HL-60/S4 (cell line): ENCODE results near the gene MANBA.

Source experiments
- in situ Hi-C: fragments of 300-500 bp; cut with MboI; formaldehyde crosslinking; loops from 2 replicates; pipeline ENCODE4 v1.14.3; 2022; ENCODE audit warnings: low sequenced_read_pairs

Gene MANBA

GRCh38 chr4:102683881-102684609, 76.7 kb downstream of the MANBA start:
- in situ Hi-C loops = no loop called here

GRCh38 chr4:102678695-102679335, 82.0 kb downstream of the MANBA start:
- in situ Hi-C loops = no loop called here

DNA sequence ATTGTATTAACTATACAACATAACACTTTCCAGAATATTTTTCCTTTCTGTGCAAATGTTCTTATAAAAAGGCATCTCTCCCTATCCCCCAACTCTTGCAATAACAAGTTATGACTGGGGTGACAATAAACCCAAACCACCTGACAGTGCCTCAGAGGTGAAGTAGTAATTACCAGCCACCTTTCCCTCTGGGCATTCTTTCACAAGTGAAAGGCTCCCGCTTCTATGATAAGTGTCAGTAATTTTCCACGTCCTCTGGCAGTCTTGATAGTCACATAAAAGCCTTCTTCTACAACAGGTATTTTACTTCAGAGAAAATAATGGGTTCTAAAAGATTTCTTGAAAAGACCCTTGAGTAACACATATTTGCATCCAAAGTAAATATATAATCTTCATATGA, 82.7 kb downstream of the MANBA start:
- in situ Hi-C loops = no loop called here

DNA sequence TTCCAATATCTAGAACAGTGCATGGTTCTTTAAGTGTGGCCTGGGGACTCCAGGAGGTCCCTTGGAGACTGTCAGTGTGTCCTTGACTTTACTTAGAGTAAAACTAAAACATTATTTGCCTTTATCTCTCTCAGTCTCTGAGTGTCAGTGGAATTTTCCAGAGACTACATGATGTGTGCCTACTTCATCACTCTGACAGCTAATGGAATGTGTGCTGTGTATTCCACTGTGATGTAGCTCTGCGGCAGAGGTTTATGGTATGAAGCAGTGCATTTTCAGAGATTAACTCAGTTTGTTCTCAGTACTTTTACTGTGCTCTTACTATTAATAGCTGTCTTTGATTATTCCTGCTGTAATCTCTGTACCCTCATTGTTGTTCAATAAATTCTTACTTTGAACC, 85.6 kb downstream of the MANBA start:
- in situ Hi-C loops = no loop called here

- in situ Hi-C loops = no loop called here
Observed at GRCh38 chr4:102667001-102667400, 93.8 kb downstream of the MANBA start.

DNA sequence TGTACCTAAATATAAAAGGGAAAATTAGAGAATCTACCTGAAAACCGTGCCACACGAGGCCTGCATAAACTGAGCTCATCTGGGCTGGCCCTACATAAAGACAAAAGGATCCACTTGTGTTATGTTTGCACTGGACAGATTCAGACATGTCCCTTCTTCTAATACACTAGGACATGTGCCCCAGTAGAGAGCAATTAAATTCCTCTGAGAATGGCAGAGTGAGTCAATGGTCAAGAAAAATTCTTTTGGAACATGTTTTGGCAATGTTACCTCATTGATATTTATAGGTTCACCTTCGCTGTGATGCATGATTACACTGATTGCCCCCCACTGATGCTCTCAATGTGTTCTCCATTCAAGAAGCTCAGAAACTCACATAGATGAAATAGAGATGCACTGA, 95.2 kb downstream of the MANBA start:
- in situ Hi-C loops = no loop called here

- in situ Hi-C loops = no loop called here
Observed at GRCh38 chr4:102663073-102663472, 97.7 kb downstream of the MANBA start.

DNA sequence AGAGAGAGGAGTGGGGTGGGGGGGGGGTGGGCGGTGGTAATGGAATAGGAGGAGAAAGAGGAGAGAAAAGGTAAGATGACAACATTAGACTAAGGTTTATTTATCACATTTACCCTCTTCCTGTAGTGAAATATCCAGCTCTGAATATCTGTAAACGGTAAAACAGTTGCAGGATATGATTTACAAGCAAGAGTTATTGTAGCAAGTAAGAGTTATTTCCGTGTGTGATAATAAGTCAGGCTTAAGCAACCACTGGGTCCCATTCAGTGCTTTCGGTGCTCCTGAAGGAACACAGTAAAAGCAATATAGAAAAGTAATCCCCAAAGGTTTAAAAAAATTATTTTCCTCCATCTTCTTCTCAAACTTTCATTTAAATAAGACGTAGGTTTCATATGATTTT, 103.6 kb downstream of the MANBA start:
- in situ Hi-C loops = no loop called here

DNA sequence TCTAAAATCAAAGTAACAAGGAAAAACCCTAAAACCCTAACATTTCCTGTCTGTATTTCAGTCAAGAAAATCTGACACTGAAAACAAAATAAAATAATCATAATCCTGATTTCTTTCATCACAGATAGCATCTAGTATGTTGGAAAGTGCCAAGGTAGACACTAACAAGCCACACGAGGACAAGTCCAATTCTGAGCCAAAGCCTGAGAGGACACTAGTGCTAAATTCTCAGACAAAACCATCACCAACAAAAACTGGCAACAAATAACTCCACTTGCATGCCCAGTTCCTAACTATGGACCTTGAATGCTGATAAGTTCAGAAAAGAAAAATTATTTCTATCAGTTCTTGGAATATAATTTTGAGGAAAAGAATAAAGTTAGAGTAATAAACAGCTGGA, 113.7 kb downstream of the MANBA start:
- in situ Hi-C loops = no loop called here

GRCh38 chr4:102642631-102643298, 118.0 kb downstream of the MANBA start:
- in situ Hi-C loops = no loop called here

GRCh38 chr4:102641793-102642192, 119.0 kb downstream of the MANBA start:
- in situ Hi-C loops = no loop called here

- in situ Hi-C loops = no loop called here
Observed at GRCh38 chr4:102640669-102641068, 120.1 kb downstream of the MANBA start.

- in situ Hi-C loops = no loop called here
Observed at GRCh38 chr4:102639598-102639997, 121.2 kb downstream of the MANBA start.

DNA sequence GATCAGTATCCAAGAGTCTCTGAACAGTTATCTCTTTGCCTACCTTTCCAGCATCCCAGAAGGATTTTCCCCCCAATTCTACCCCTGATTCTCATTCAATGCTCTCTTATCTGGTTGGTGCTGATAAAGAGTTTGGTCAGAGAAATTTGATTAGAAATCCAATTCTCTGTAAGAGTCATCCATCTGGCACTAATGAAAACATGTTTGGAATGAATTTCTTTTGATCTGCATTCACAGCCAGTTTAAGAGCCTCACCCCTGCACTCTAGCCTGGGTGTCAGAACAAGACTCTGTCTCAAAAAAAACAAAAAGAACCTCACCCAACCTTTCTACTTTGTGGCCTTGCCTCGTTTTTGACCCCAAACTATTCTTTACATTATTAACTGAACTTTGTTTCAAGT, 122.1 kb downstream of the MANBA start:
- in situ Hi-C loops = no loop called here

- in situ Hi-C loops = no loop called here
Observed at GRCh38 chr4:102637391-102637790, 123.4 kb downstream of the MANBA start.

- in situ Hi-C loops = no loop called here
Observed at GRCh38 chr4:102633100-102633499, 127.7 kb downstream of the MANBA start.

- in situ Hi-C loops = no loop called here
Observed at GRCh38 chr4:102632241-102633065, 128.3 kb downstream of the MANBA start.

DNA sequence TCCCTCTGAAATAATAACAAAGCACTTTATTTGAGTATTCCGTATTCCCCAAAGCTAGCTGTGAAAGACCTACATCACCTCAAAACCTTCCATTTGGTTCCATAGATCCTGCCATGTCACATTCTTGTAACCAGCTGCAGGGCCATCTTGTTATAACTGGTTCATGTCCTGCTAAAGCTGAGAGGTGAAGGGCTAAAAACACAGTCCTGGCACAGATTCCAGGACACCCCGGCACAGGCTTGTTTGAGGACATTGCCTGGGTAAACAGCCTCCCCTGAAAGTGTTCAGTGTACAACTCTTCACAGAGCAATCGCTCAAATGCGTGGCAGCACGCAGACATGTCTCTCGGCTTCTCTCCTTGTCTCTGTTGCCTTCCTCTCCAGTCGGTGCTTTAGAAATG, 129.2 kb downstream of the MANBA start:
- in situ Hi-C loops = no loop called here

- in situ Hi-C loops = loop anchor here (10.0 kb wide), 3 partner anchors 175 to 465 kb away; partner anchors contain the start of gene BDH2
Observed at GRCh38 chr4:102629673-102630072, 131.1 kb downstream of the MANBA start.

- in situ Hi-C loops = loop anchor here (10.0 kb wide), 3 partner anchors 173 to 467 kb away; partner anchors contain the start of gene BDH2
Observed at GRCh38 chr4:102627831-102628523, 132.8 kb downstream of the MANBA start.
